Measurements from ENCODE around the gene MORC1.

DNA sequence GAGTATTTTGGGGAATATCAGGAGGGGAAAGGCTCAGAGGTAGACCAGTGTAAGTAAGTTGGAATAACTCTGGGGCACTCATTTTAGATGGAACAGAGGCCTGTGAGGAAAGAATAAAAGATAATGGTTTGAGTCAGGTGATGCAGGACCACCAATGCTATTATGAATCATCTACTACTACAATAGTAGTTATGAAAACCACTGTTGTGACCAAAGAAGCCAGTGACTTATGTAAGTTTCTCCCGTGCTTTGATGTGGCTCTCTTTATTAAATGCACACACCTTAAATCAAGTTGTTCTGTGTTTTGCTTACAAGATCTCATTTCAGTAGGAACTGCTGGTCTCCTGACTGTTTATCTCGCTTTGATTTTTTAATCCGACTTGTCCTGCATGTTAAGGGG lies 151.2 kb downstream of the MORC1 start:
- no peak for TF ChIP-seq POLR2A (IDR thresholded peaks at IDR 0.05)
- TF ChIP-seq, protein P1, sequence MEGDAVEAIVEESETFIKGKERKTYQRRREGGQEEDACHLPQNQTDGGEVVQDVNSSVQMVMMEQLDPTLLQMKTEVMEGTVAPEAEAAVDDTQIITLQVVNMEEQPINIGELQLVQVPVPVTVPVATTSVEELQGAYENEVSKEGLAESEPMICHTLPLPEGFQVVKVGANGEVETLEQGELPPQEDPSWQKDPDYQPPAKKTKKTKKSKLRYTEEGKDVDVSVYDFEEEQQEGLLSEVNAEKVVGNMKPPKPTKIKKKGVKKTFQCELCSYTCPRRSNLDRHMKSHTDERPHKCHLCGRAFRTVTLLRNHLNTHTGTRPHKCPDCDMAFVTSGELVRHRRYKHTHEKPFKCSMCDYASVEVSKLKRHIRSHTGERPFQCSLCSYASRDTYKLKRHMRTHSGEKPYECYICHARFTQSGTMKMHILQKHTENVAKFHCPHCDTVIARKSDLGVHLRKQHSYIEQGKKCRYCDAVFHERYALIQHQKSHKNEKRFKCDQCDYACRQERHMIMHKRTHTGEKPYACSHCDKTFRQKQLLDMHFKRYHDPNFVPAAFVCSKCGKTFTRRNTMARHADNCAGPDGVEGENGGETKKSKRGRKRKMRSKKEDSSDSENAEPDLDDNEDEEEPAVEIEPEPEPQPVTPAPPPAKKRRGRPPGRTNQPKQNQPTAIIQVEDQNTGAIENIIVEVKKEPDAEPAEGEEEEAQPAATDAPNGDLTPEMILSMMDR (IDR thresholded peaks at IDR 0.05), result no peak
- no peak for TF ChIP-seq EP300 (IDR thresholded peaks at IDR 0.05)
